Effector memory CD8-positive, alpha-beta T cell (primary cell): ENCODE measurements around the gene CDS2.
A peak's percentile ranks its signal among the peaks of the same experiment; 100 is the strongest.

Source experiments
- ATAC-seq: fragments of 150-1000 bp; cut with Tn5 transposase; replicated peaks from 2 replicates; pipeline ENCODE4 v1.10.0; 2021; ENCODE audit warnings: mild to moderate bottlenecking, moderate library complexity
- DNase-seq, 3 experiments: peaks; one replicate each; pipeline ENCODE4 v3.0.0; 2021
- H3K27ac Mint-ChIP-seq, 2 donors: one replicate each; pipeline ENCODE4 v1.8.0; 2022; ENCODE audit warnings: mild to moderate bottlenecking in 2 of 2, mixed read lengths in 2 of 2, moderate library complexity in 2 of 2
- H3K27me3 Mint-ChIP-seq, 2 donors: one replicate each; pipeline ENCODE4 v1.8.0; 2022; ENCODE audit warnings: mixed read lengths in 2 of 2
- H3K36me3 Mint-ChIP-seq: one replicate; pipeline ENCODE4 v1.8.0; 2022; ENCODE audit warnings: mild to moderate bottlenecking, moderate library complexity, mixed read lengths; ENCODE audit not compliant: insufficient read depth
- H3K4me1 Mint-ChIP-seq, 2 donors: one replicate each; pipeline ENCODE4 v1.8.0; 2022; ENCODE audit warnings: low read depth in 2 of 2, mixed read lengths in 2 of 2
- H3K4me3 Mint-ChIP-seq, 2 donors: one replicate each; pipeline ENCODE4 v1.8.0; 2022; ENCODE audit warnings: mild to moderate bottlenecking in 2 of 2, mixed read lengths in 2 of 2, moderate library complexity in 2 of 2
- H3K9me3 Mint-ChIP-seq, 2 donors: one replicate each; pipeline ENCODE4 v1.8.0; 2022; ENCODE audit warnings: mixed read lengths in 2 of 2

Gene CDS2

DNA sequence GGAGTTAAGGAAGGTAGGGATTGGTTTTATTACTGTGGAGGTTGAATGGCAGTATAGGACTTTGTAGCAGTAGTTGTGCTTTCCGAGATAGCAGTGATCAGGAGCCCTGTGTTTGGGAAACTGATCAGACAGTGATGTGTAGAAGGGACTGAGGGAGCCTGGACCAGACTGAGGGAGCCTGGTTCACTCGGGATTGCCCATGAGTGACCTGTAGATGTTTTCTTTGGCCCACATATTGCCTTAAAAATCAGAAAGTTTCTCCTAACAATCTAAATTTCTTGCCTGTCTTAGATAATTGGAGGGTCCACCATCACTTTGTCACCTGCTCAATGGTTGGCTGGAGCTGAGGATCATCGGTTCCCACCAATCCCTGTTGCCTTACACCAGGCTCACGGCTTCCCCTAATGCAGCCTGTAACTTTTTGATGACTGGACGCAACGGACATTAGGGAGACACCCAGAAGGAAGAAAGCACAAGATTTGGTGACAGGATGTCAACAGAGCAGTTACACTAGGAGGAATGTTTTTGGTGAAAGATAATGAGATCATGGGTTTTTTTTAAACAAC is 1.1 kb downstream of the CDS2 start:
- ATAC-seq: no peak
- no peaks in the 10 kb centered on the region for H3K27me3 Mint-ChIP-seq
- DNase-seq: no peak
- peaks cover 30% of the 10 kb centered on the region for H3K36me3 Mint-ChIP-seq
- peak overlapping the region; percentile 88 to 93 for H3K4me3 Mint-ChIP-seq
- H3K27ac Mint-ChIP-seq: peak overlapping the region; percentile 88 to 94
- H3K9me3 Mint-ChIP-seq: no peaks in the 10 kb centered on the region
- H3K4me1 Mint-ChIP-seq: peaks cover 26 to 30% of the 10 kb centered on the region in 2 donors

DNA sequence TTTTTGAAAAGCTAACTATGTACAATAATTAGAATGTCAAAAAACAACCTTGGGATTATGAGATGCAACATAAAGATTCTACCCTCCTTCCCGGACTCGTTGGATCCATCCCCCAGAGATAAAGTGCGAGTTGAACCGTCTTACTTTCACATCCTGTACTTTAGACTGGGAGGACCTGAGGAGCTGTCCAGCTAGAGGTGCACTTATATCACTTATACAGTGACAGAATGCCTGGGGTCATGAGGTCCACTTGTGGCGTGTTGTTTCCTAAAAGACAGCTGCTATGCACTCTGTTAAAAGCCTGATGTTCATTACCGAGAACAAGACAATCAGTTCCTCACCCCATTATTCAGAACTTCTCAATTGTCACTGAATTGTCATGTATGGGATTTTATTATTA is 2.1 kb downstream of the CDS2 start:
- peak overlapping the region in 1 of 2 donors; percentile 94 for H3K27ac Mint-ChIP-seq
- no peaks in the 10 kb centered on the region for H3K9me3 Mint-ChIP-seq
- peaks cover 34% of the 10 kb centered on the region for H3K36me3 Mint-ChIP-seq
- H3K27me3 Mint-ChIP-seq: no peaks in the 10 kb centered on the region
- ATAC-seq: no peak
- H3K4me3 Mint-ChIP-seq: peak overlapping the region in 1 of 2 donors; percentile 93
- no peak for DNase-seq
- peaks cover 25 to 30% of the 10 kb centered on the region in 2 donors for H3K4me1 Mint-ChIP-seq

DNA sequence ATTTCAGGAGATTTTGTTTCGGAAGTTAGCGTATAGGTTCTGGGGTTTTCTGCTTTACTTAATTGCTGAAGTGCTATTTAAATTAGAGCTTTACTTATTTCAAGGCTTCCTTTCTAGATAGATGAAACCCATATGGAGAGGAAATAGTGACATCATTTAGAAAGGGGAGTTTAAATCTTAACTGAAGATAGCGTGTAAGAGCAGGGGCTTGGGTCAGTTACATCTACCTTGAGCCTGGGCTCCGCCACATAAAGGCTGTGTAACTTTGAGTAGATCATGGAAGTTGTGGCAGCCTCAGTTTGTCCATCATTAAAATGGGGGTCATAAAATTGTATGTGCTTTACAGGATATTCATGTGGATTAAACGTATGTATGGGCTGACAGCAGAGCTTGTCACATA is 4.7 kb downstream of the CDS2 start:
- Mint-ChIP-seq H3K4me1 (peaks cover 20 to 31% of the 10 kb centered on the region in 2 donors), H3K9me3 (no peaks in the 10 kb centered on the region), H3K27ac (peak overlapping the region in 1 of 2 donors; percentile 26), H3K4me3 (no peak overlapping the region), H3K36me3 (peaks cover 36% of the 10 kb centered on the region), H3K27me3 (no peaks in the 10 kb centered on the region)
- ATAC-seq (no peak), DNase-seq (no peak)

DNA sequence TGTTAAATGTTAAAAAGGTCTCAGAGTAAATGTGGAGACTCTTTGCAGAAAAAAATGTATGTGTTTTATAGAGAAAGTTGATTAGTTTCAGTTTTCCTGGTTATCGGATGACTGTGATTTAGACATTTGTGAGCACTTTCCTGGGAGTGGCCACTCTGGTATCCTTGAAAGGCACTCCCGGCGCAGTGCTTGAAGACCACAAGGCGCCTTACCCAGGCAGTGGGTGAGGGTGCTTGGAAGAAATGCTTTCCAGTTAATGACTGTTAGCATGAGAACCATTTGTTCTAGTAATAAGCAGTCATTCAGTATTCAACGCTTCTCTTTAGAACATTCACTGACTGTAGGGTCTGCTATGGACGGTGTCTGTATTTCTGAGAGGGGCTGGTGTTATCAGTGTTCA is 7.2 kb downstream of the CDS2 start:
- Mint-ChIP-seq H3K27me3 (no peaks in the 10 kb centered on the region), H3K36me3 (peaks cover 25% of the 10 kb centered on the region)
- no peak for ATAC-seq

DNA sequence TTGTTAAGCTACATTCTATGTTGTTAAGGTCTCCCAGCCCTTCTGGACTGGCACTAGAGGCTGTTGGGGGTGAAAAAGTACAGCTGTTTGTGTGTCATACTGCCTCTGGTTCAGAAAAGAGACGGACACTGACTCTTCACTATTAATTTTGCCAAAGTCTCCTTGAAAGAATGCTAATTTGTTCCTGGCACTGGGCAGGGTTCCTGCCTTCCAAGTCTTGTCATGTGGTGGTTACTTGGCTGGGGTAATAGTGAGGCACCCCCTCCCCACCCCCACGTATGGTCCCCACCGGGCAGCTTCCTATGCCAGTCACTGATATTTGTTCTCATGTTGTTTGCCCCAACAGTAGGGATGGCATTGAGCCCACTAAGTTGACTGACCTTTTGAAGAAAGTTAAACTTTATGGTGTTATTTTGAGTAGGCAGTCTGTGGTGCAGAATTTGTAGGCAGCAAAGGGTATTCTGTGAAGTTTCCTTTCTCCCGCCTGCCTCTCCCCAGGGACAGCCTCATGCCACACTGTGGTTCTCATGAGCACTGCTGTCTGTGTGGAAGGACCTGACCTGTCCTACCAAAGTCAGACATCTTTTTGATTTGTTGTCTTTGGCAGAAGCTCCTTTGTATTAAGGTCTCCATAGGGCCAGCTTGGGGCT is 8.7 kb downstream of the CDS2 start:
- no peak for DNase-seq
- no peak overlapping the region for H3K4me3 Mint-ChIP-seq
- no peak for ATAC-seq
- H3K36me3 Mint-ChIP-seq: peaks cover 12% of the 10 kb centered on the region
- peaks cover 15 to 30% of the 10 kb centered on the region in 2 donors for H3K4me1 Mint-ChIP-seq
- H3K27ac Mint-ChIP-seq: no peak overlapping the region
- H3K27me3 Mint-ChIP-seq: no peaks in the 10 kb centered on the region
- H3K9me3 Mint-ChIP-seq: no peaks in the 10 kb centered on the region

More for the DNA sequence above, 7.2 kb downstream of the CDS2 start:
- Mint-ChIP-seq H3K9me3 (no peaks in the 10 kb centered on the region), H3K4me1 (peaks cover 13 to 24% of the 10 kb centered on the region in 2 donors), H3K27ac (no peak overlapping the region), H3K4me3 (no peak overlapping the region)
- DNase-seq: no peak

DNA sequence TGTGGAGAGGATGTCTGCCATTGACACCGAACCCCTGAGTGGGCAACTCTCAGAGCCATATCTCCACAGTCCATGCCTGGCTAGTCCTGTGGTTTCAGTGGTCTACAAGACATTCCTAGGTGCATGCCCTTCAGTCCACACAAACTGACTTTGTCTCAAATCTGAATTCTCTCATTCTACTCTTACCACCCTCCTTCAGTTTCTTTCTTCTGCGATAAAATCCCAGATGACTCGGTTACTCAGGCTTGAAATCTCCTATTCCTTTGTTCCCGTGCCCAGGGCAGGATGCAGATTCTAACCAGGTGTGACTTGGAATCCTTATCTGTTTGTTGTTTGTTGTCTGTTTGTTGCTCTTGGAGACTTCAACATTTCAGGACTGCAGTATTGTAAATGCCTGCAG is 9.3 kb downstream of the CDS2 start:
- Mint-ChIP-seq H3K27me3 (no peaks in the 10 kb centered on the region), H3K9me3 (no peaks in the 10 kb centered on the region), H3K4me3 (no peak overlapping the region), H3K27ac (no peak overlapping the region), H3K4me1 (peaks cover 18 to 36% of the 10 kb centered on the region in 2 donors), H3K36me3 (peaks cover 9% of the 10 kb centered on the region)
- no peak for ATAC-seq
- no peak for DNase-seq

DNA sequence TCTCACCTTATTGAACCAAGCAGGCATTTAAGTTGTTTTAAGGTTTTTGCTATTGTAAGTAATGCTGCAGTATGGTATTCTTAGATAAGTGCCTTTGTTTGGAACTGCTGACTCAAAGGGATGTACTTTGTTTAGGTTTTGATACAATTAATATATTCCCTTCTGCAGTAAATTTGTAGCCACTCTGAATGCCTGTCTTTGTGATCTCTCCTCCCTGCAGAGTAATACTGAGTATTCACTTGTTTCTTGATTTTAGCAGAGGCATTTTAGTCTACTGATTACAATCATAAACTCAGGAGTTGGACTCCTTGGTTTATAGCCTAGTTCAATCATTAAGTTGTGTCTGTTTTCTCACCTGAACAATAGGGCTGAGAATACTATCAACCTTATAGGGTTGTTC is 13.4 kb downstream of the CDS2 start:
- Mint-ChIP-seq H3K27ac (no peak overlapping the region), H3K36me3 (peaks cover 4% of the 10 kb centered on the region)

DNA sequence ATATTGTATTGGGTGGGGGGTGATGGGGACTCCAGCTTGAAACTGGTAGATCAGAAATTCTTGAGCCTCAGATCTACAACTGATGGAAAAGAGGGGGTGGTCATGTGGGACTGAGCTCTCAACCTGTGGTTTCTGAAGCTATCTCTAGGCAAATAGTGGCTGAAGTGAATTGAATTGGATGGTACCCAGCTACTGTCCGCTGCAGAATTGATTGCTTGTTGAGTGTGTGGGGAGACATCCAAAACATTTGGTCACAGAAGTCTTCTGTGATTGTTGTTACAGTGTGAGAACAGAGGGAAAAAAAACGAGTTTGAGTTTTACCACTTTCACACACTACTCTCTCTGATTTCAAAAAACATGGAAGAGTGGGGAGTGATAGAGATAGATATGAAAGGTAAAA is 14.8 kb downstream of the CDS2 start:
- Mint-ChIP-seq H3K4me3 (peak overlapping the region in 1 of 2 donors; percentile 6), H3K27ac (peak overlapping the region; percentile 41 to 60), H3K36me3 (peaks cover 8% of the 10 kb centered on the region), H3K27me3 (no peaks in the 10 kb centered on the region), H3K9me3 (no peaks in the 10 kb centered on the region), H3K4me1 (peaks cover 33 to 47% of the 10 kb centered on the region in 2 donors)
- DNase-seq (no peak), ATAC-seq (no peak)

More for the DNA sequence above, 13.4 kb downstream of the CDS2 start:
- DNase-seq: no peak
- Mint-ChIP-seq H3K4me3 (no peak overlapping the region), H3K9me3 (no peaks in the 10 kb centered on the region), H3K27me3 (no peaks in the 10 kb centered on the region), H3K4me1 (peaks cover 24 to 46% of the 10 kb centered on the region in 2 donors)
- ATAC-seq: no peak

DNA sequence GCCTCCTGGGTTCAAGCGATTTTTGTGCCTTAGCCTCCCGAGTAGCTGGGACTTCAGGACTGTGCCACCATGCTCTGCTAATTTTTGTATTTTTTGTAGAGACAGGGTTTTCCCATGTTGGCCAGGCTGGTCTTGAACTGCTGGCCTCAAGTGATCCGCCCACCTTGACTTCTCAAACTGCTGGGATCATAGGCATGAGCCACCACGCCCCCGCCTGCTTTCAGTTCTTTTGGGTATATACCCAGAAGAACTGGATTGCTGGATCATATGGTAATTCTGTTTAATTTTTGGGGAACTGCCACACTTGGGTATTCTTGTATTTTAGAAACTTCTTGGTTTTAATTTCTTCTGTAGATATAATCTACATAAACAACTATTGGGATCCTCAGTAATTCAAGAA is 17.0 kb downstream of the CDS2 start:
- DNase-seq: no peak
- Mint-ChIP-seq H3K9me3 (no peaks in the 10 kb centered on the region), H3K27me3 (no peaks in the 10 kb centered on the region), H3K4me3 (no peak overlapping the region), H3K27ac (peak overlapping the region in 1 of 2 donors; percentile 63), H3K4me1 (peaks cover 42 to 61% of the 10 kb centered on the region in 2 donors), H3K36me3 (peaks cover 8% of the 10 kb centered on the region)
- no peak for ATAC-seq

DNA sequence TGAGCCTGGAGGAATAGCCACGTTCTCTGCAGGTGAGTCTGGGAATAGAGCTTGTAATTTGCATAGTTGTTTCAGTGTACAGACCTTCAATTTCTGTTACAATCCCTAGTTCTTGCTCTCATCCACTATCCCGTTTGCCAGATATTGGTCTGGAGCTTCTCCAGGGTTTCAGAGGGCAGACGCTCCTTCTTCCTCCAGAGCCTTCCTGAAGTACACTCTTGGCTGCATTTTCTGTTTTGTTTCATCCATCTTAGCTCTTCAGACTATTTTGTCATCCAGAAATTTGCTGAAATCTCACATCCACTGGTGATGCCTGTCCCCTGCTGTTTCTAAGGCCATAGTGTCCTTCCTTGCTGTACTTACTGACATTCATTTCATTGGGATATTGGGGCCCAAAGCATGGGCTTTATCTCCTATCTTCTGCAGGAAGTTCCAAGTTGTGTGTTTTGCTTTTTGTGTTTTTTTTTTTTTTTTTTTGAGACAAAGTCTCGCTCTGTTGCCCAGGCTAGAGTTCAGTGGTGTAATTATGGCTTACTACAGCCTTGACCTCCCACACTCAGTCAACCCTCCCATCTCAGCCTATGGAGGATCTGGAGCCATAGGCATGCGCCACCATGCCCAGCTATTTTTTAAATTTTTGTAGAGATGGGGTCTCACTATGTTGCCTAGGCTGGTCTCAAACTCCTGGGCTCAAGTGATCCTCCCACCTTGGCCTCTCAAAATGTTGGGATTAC is 18.7 kb downstream of the CDS2 start:
- Mint-ChIP-seq H3K9me3 (no peaks in the 10 kb centered on the region), H3K4me3 (peak overlapping the region in 1 of 2 donors; percentile 48), H3K27me3 (no peaks in the 10 kb centered on the region), H3K27ac (peak overlapping the region in 1 of 2 donors; percentile 52), H3K4me1 (peaks cover 48 to 68% of the 10 kb centered on the region in 2 donors), H3K36me3 (peaks cover 15% of the 10 kb centered on the region)
- DNase-seq (no peak), ATAC-seq (no peak)

DNA sequence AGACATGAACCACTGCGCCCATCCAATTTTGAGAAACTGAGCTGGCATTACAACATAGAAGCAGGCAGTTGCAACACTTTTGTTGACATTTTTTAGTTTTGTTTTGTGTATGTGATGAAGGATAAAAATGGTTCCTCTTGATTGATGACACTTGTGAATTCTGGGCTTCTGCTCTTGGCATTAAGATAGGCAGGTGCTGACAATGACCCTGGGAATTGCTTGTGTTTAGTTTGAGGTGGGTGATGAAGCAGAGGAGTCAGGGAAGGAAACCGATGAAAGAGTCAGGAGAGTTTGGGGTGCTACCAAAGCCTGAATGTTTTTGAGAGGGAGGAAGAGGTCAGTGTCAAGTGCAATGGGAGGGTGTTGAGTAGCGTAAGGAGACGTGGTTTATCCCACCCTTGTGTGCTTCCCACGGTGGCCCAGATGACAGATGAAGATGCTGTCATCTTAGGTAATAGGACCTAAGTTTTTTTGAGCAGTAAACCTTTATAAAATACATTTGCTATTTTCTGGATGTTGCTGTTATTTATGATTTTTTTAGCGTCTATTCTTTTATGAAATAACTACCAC is 19.4 kb downstream of the CDS2 start:
- peak overlapping the region in 1 of 2 donors; percentile 52 for H3K27ac Mint-ChIP-seq
- no peaks in the 10 kb centered on the region for H3K27me3 Mint-ChIP-seq
- H3K4me3 Mint-ChIP-seq: peak overlapping the region in 1 of 2 donors; percentile 48
- H3K4me1 Mint-ChIP-seq: peaks cover 48 to 67% of the 10 kb centered on the region in 2 donors
- ATAC-seq: no peak
- no peaks in the 10 kb centered on the region for H3K9me3 Mint-ChIP-seq
- no peak for DNase-seq
- H3K36me3 Mint-ChIP-seq: peaks cover 17% of the 10 kb centered on the region

DNA sequence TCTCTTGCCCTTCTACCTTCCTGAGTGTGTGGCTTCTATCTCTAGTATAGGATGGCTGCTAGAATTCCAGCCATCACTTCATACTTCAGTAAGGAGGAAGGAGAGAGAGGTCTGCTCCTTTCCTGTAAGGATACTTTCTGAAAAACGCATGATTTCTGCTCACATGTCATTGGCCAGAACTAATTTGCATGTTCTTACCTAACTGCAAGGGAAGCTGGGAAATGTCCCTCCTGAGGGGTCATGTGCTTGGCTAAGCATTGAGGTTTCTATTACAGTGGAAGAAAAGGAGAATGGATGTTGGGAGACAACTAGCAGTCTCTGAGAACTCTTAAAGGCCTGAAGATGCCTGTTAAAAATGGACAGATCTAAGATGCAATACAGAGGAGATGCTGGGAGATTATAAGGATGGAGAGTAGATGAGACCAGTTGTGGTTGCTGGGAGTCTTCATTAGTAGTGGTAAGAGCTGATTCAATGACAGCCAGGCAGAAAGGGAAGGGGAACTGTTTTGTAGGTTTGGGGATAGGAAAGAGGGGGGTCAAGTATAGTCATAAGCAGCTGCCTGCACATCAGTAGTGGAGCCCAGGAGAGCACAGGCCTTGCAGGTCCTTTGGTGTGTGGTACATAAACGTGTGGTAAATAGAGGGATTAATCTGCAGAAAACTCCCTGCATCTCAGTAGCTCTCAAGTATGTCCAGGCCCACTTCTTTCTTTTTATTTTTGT is 20.2 kb downstream of the CDS2 start:
- H3K4me1 Mint-ChIP-seq: peaks cover 43 to 63% of the 10 kb centered on the region in 2 donors
- H3K36me3 Mint-ChIP-seq: peaks cover 17% of the 10 kb centered on the region
- ATAC-seq: no peak

DNA sequence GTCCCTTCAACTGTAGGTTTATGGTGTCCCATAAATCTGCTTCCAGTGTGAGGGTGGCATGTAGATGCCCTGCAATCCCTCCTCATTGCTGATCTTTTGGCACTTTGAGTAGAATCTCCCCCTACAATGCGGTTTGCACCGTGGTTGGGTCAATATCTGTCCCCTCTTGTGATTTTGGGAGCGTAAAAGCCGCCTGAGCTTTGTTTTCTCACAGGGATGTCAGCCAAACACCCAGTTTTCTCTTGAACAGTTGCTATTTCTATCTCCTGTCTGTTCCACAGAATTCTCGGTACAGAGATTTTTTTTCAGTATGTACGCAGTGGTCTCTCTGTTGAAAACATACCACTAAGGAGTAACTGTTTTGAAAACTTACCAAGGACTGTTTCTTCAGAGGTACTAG is 21.8 kb downstream of the CDS2 start:
- no peaks in the 10 kb centered on the region for H3K27me3 Mint-ChIP-seq
- ATAC-seq (no peak), DNase-seq (no peak)
- no peak overlapping the region for H3K27ac Mint-ChIP-seq
- H3K36me3 Mint-ChIP-seq: peaks cover 14% of the 10 kb centered on the region
- no peak overlapping the region for H3K4me3 Mint-ChIP-seq
- peaks cover 49 to 73% of the 10 kb centered on the region in 2 donors for H3K4me1 Mint-ChIP-seq
- no peaks in the 10 kb centered on the region for H3K9me3 Mint-ChIP-seq

More for the DNA sequence above, 20.2 kb downstream of the CDS2 start:
- Mint-ChIP-seq H3K9me3 (no peaks in the 10 kb centered on the region), H3K27ac (peak overlapping the region; percentile 0 to 56), H3K4me3 (no peak overlapping the region), H3K27me3 (no peaks in the 10 kb centered on the region)
- no peak for DNase-seq
